GM20000 (cell line): Measurements from ENCODE around the gene TDP2.
"Not testable (repeated sequence)": the region's sequence is repeated elsewhere in the genome, so short reads cannot be mapped to it uniquely, and the experiment has no call there.

Experiments used
- DNase-seq: peaks from one replicate; pipeline ENCODE4 v3.0.0; 2012; ENCODE audit warnings: low spot score
- CTCF ChIP-seq: IDR thresholded peaks from 2 replicates; pipeline ENCODE4 v1.5.1; 2012; ENCODE audit warnings: mild to moderate bottlenecking, control low read depth; ENCODE audit errors: extremely low read depth, missing control alignments

Gene TDP2

GRCh38 chr6:24691550-24691949 lies 24.9 kb upstream of the TDP2 start:
- TF ChIP-seq CTCF: no peak

GRCh38 chr6:24690593-24690992 lies 23.9 kb upstream of the TDP2 start:
- no peak for DNase-seq
- TF ChIP-seq CTCF: no peak

More at GRCh38 chr6:24691550-24691949, 24.9 kb upstream of the TDP2 start:
- DNase-seq: no peak

- no peak for TF ChIP-seq CTCF
Observed at GRCh38 chr6:24689964-24690363, 23.3 kb upstream of the TDP2 start.

GRCh38 chr6:24686946-24687345 lies 20.2 kb upstream of the TDP2 start:
- DNase-seq: no peak
- no peak for TF ChIP-seq CTCF

More at GRCh38 chr6:24689964-24690363, 23.3 kb upstream of the TDP2 start:
- DNase-seq: no peak

GRCh38 chr6:24686408-24686807 lies 19.7 kb upstream of the TDP2 start:
- no peak for TF ChIP-seq CTCF
- DNase-seq: no peak

GRCh38 chr6:24683297-24684296 lies 16.9 kb upstream of the TDP2 start:
- no peak for DNase-seq
- no peak for TF ChIP-seq CTCF

- no peak for DNase-seq
Observed at GRCh38 chr6:24680582-24680981, 13.9 kb upstream of the TDP2 start.

GRCh38 chr6:24678792-24679352 lies 12.2 kb upstream of the TDP2 start:
- DNase-seq: not testable (repeated sequence)

More at GRCh38 chr6:24680582-24680981, 13.9 kb upstream of the TDP2 start:
- TF ChIP-seq CTCF: no peak
